NCI-H2196 (cell line): ENCODE measurements around the gene FLNB.

Source experiments
- DNase-seq: peaks from one replicate; lab custom pipeline; 2025; ENCODE audit not compliant: unreplicated experiment; lab: John Stamatoyannopoulos, UW

Gene FLNB

GRCh38 chr3:58158442-58159153 lies 150.4 kb downstream of the FLNB start:
- DNase-seq, result no peak

GRCh38 chr3:58160399-58160798 lies 152.2 kb downstream of the FLNB start:
- no peak for DNase-seq

GRCh38 chr3:58161435-58162398 lies 153.5 kb downstream of the FLNB start:
- peak; percentile 43 for DNase-seq

- no peak for DNase-seq
These were observed 155.0 kb downstream of the FLNB start for GRCh38 chr3:58163234-58163633.

GRCh38 chr3:58164199-58164879 lies 156.1 kb downstream of the FLNB start:
- peak; percentile 75 for DNase-seq

- peak; percentile 25 for DNase-seq
These were observed 156.9 kb downstream of the FLNB start for GRCh38 chr3:58164906-58165821.

- DNase-seq, result peak; percentile 10
These were observed 159.5 kb downstream of the FLNB start for GRCh38 chr3:58167431-58168351.

GRCh38 chr3:58168498-58168897 lies 160.3 kb downstream of the FLNB start:
- DNase-seq, result no peak

GRCh38 chr3:58169371-58169770 lies 161.1 kb downstream of the FLNB start:
- DNase-seq, result no peak

- no peak for DNase-seq
These were observed 162.2 kb downstream of the FLNB start for GRCh38 chr3:58170376-58170775.

- no peak for DNase-seq
These were observed 162.9 kb downstream of the FLNB start for GRCh38 chr3:58171126-58171525.

GRCh38 chr3:58173029-58173668 lies 164.9 kb downstream of the FLNB start:
- DNase-seq, result no peak

GRCh38 chr3:58173669-58174398 lies 165.6 kb downstream of the FLNB start:
- peak; percentile 72 for DNase-seq

- DNase-seq, result no peak
These were observed 166.9 kb downstream of the FLNB start for GRCh38 chr3:58175187-58175436.

GRCh38 chr3:58175437-58176184 lies 167.4 kb downstream of the FLNB start:
- DNase-seq, result no peak

GRCh38 chr3:58176185-58176530 lies 167.9 kb downstream of the FLNB start:
- no peak for DNase-seq

GRCh38 chr3:58176827-58177489 lies 168.7 kb downstream of the FLNB start:
- DNase-seq, result no peak
